Measurements from ENCODE around the gene TRIM17. TPM values are rescaled to one million over a fixed set of nuclear protein-coding genes. Genes with fewer than 3 reads are reported as not detected.
"Not testable (repeated sequence)": the region's sequence is repeated elsewhere in the genome, so short reads cannot be mapped to it uniquely, and the experiment has no call there.

TRIM17 gene
- total RNA-seq, 1 donor from 2014 or later, result 0.38 TPM

GRCh38 chr1:228453022-228453560, 36.4 kb upstream of the TRIM17 start:
- intact Hi-C loops (cut with DNase I), result no loop called here
- DNase-seq (ENCODE audit: missing footprints), result no peak
- no peak for ATAC-seq

GRCh38 chr1:228452194-228453021, 35.7 kb upstream of the TRIM17 start:
- ATAC-seq (no peak), DNase-seq (ENCODE audit: missing footprints) (no peak)
- intact Hi-C loops (cut with DNase I), result no loop called here

- ATAC-seq, result no peak
- no peak for DNase-seq (ENCODE audit: missing footprints)
- intact Hi-C loops (cut with DNase I), result no loop called here
Measured at GRCh38 chr1:228450200-228450599, 33.5 kb upstream of the TRIM17 start.

- ATAC-seq (no peak), DNase-seq (ENCODE audit: missing footprints) (no peak)
- intact Hi-C loops (cut with DNase I), result no loop called here
Measured at GRCh38 chr1:228448372-228448771, 31.7 kb upstream of the TRIM17 start.

GRCh38 chr1:228446852-228447251, 30.2 kb upstream of the TRIM17 start:
- DNase-seq (ENCODE audit: missing footprints), result no peak
- ATAC-seq, result no peak
- intact Hi-C loops (cut with DNase I), result no loop called here

GRCh38 chr1:228445843-228446650, 29.4 kb upstream of the TRIM17 start:
- DNase-seq (ENCODE audit: missing footprints), result no peak
- intact Hi-C loops (cut with DNase I), result no loop called here
- peak; percentile 61 for ATAC-seq

GRCh38 chr1:228445490-228445842, 28.8 kb upstream of the TRIM17 start:
- DNase-seq (ENCODE audit: missing footprints) (no peak), ATAC-seq (no peak)
- intact Hi-C loops (cut with DNase I), result no loop called here

GRCh38 chr1:228443395-228443794, 26.7 kb upstream of the TRIM17 start:
- DNase-seq (ENCODE audit: missing footprints) (no peak), ATAC-seq (no peak)
- intact Hi-C loops (cut with DNase I), result no loop called here

- intact Hi-C loops (cut with DNase I), result no loop called here
- ATAC-seq (no peak), DNase-seq (ENCODE audit: missing footprints) (no peak)
Measured at GRCh38 chr1:228440761-228441500, 24.3 kb upstream of the TRIM17 start.

- no peak for ATAC-seq
- peak; percentile 15 for DNase-seq (ENCODE audit: missing footprints)
- intact Hi-C loops (cut with DNase I), result no loop called here
Measured at GRCh38 chr1:228438266-228438665, 21.6 kb upstream of the TRIM17 start.

GRCh38 chr1:228437424-228437962, 20.8 kb upstream of the TRIM17 start:
- DNase-seq (ENCODE audit: missing footprints) (peak; percentile 22), ATAC-seq (no peak)
- intact Hi-C loops (cut with DNase I), result no loop called here

- intact Hi-C loops (cut with DNase I), result no loop called here
- ATAC-seq (no peak), DNase-seq (ENCODE audit: missing footprints) (no peak)
Measured at GRCh38 chr1:228434689-228435088, 18.0 kb upstream of the TRIM17 start.

- ATAC-seq; DNase-seq (ENCODE audit: missing footprints); intact Hi-C loops (cut with DNase I): not testable (repeated sequence)
Measured at GRCh38 chr1:228433337-228434053, 16.8 kb upstream of the TRIM17 start.

GRCh38 chr1:228430243-228430642, 13.6 kb upstream of the TRIM17 start:
- ATAC-seq (no peak), DNase-seq (ENCODE audit: missing footprints) (no peak)
- intact Hi-C loops (cut with DNase I), result no loop called here

GRCh38 chr1:228429698-228430097, 13.0 kb upstream of the TRIM17 start:
- intact Hi-C loops (cut with DNase I), result no loop called here
- DNase-seq (ENCODE audit: missing footprints) (no peak), ATAC-seq (no peak)

GRCh38 chr1:228429007-228429406, 12.3 kb upstream of the TRIM17 start:
- no peak for ATAC-seq
- intact Hi-C loops (cut with DNase I), result no loop called here
- DNase-seq (ENCODE audit: missing footprints), result no peak

GRCh38 chr1:228428412-228428811, 11.8 kb upstream of the TRIM17 start:
- ATAC-seq (no peak), DNase-seq (ENCODE audit: missing footprints) (no peak)
- intact Hi-C loops (cut with DNase I), result no loop called here

GRCh38 chr1:228426518-228427175, 10.0 kb upstream of the TRIM17 start:
- DNase-seq (ENCODE audit: missing footprints), result no peak
- intact Hi-C loops (cut with DNase I), result no loop called here
- ATAC-seq, result no peak

All from Right ventricle myocardium inferior (tissue), 1 donor.